Spleen (tissue), 7 donors: ENCODE measurements around the gene FLVCR2.

ENCODE experiments used
- POLR2A ChIP-seq, 3 donors: fragments of 450-650 bp; IDR thresholded peaks; one replicate each; pipeline ENCODE4 v1.5.1; 2017; ENCODE audit warnings: antibody characterized with exemption in 3 of 3, mild to moderate bottlenecking in 1 of 3
- POLR2AphosphoS5 ChIP-seq, 3 donors: sonication (generic); formaldehyde crosslinking; IDR thresholded peaks; one replicate each; pipeline ENCODE4 v1.5.1; 2017; ENCODE audit warnings: antibody characterized with exemption in 3 of 3
- TF ChIP-seq, protein P1 (sequence below), 11 experiments: fragments of 200-600 bp in 7 of 11; fragments of 450-650 bp in 4 of 11; sonication (generic) in 4 of 11; IDR thresholded peaks in 8 of 11; conservative IDR thresholded peaks in 3 of 11; 1 replicate in 7 of 11; 2 replicates in 4 of 11; pipeline versions ENCODE4 v1.4.0 to v1.8.0; 2016 to 2021; ENCODE audit warnings: antibody characterized with exemption in 11 of 11, inconsistent platforms in 4 of 11, mild to moderate bottlenecking in 1 of 11
- donor health status: DM: no; HTN: no; CAD: no; lungs with moderate emphysema.
- donor health status: DM: no; HTN: no; CAD: no.
- donor health status: DM: no; HTN: no; CAD: no.

- TF ChIP-seq, protein P1, sequence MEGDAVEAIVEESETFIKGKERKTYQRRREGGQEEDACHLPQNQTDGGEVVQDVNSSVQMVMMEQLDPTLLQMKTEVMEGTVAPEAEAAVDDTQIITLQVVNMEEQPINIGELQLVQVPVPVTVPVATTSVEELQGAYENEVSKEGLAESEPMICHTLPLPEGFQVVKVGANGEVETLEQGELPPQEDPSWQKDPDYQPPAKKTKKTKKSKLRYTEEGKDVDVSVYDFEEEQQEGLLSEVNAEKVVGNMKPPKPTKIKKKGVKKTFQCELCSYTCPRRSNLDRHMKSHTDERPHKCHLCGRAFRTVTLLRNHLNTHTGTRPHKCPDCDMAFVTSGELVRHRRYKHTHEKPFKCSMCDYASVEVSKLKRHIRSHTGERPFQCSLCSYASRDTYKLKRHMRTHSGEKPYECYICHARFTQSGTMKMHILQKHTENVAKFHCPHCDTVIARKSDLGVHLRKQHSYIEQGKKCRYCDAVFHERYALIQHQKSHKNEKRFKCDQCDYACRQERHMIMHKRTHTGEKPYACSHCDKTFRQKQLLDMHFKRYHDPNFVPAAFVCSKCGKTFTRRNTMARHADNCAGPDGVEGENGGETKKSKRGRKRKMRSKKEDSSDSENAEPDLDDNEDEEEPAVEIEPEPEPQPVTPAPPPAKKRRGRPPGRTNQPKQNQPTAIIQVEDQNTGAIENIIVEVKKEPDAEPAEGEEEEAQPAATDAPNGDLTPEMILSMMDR (IDR thresholded peaks at IDR 0.05 in 8 of 11, conservative IDR thresholded peaks at IDR 0.05 in 3 of 11) = no peak
- TF ChIP-seq POLR2A (IDR thresholded peaks at IDR 0.05) (no peak), POLR2AphosphoS5 (IDR thresholded peaks at IDR 0.05) (no peak)
Observed at GRCh38 chr14:75591331-75591946, 13.0 kb downstream of the FLVCR2 start.
